GM12864 (cell line): ENCODE measurements around the gene P2RY1.
A peak's percentile ranks its signal among the peaks of the same experiment; 100 is the strongest.

ENCODE experiments used
- DNase-seq: peaks from one replicate; pipeline ENCODE4 v3.0.0-alpha.2; 2011; ENCODE audit warnings: low read depth
- H3K4me3 ChIP-seq: 2 replicates; pipeline ENCODE4 v1.5.1; 2011; ENCODE audit warnings: mild to moderate bottlenecking, low read depth, low read length, control low read depth
- TF ChIP-seq, protein P1 (sequence below): IDR thresholded peaks from 2 replicates; pipeline ENCODE4 v1.5.1; 2011; ENCODE audit warnings: low read depth, mild to moderate bottlenecking, moderate library complexity, low read length, control low read depth, inconsistent platforms; ENCODE audit errors: missing control alignments

P2RY1 gene, protein sequence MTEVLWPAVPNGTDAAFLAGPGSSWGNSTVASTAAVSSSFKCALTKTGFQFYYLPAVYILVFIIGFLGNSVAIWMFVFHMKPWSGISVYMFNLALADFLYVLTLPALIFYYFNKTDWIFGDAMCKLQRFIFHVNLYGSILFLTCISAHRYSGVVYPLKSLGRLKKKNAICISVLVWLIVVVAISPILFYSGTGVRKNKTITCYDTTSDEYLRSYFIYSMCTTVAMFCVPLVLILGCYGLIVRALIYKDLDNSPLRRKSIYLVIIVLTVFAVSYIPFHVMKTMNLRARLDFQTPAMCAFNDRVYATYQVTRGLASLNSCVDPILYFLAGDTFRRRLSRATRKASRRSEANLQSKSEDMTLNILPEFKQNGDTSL

DNA sequence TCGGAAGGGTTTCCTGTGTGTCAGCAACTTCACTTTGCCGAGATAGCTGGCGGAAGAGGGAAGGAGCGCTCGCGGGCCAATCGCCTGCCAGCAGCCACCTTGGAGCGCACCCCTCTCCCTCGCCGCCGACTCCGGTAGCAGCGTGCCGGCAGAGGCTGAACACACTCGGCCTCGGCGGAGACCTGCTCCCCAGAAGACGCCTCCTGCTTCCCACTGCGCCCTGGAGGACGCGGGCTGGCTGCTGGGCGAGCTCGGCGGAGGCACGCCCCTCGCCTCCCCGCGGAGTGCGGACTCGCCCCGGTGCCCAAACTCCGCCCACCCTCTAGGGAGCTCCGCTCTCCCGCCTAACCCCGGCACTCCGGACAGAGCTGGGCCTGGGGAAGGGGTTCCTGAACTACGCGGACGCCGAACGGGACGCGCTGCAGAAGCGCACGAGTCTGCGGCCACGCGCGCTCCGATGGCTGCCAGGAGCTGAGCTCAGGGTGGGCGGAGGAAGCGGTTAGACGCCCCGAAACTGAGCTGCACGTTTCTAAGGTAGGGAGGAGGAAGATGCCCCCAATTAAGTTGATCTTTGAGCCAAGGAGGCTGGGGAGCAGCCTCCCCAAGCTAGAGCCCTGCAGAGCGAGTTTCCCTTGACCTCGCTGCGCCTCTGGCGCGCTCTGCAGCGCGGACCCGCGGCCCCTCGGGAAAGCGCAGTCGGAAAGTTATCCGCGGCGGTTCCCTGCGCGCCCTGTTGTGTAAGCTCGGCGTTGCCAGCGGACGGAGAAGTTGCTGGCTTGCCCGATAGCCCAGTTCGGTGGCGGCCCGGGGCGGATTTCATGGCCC is at the start of gene P2RY1:
P2RY1 (plus strand) TSS at position 356 of the 825 bp plus-strand sequence. CDS start 652 bp downstream, outside the sequence.
- TF ChIP-seq, protein P1, sequence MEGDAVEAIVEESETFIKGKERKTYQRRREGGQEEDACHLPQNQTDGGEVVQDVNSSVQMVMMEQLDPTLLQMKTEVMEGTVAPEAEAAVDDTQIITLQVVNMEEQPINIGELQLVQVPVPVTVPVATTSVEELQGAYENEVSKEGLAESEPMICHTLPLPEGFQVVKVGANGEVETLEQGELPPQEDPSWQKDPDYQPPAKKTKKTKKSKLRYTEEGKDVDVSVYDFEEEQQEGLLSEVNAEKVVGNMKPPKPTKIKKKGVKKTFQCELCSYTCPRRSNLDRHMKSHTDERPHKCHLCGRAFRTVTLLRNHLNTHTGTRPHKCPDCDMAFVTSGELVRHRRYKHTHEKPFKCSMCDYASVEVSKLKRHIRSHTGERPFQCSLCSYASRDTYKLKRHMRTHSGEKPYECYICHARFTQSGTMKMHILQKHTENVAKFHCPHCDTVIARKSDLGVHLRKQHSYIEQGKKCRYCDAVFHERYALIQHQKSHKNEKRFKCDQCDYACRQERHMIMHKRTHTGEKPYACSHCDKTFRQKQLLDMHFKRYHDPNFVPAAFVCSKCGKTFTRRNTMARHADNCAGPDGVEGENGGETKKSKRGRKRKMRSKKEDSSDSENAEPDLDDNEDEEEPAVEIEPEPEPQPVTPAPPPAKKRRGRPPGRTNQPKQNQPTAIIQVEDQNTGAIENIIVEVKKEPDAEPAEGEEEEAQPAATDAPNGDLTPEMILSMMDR: peak; percentile 63
- peak; percentile 65 for DNase-seq
- peak within 1 kb of the TSS; percentile 96 for H3K4me3 ChIP-seq

DNA sequence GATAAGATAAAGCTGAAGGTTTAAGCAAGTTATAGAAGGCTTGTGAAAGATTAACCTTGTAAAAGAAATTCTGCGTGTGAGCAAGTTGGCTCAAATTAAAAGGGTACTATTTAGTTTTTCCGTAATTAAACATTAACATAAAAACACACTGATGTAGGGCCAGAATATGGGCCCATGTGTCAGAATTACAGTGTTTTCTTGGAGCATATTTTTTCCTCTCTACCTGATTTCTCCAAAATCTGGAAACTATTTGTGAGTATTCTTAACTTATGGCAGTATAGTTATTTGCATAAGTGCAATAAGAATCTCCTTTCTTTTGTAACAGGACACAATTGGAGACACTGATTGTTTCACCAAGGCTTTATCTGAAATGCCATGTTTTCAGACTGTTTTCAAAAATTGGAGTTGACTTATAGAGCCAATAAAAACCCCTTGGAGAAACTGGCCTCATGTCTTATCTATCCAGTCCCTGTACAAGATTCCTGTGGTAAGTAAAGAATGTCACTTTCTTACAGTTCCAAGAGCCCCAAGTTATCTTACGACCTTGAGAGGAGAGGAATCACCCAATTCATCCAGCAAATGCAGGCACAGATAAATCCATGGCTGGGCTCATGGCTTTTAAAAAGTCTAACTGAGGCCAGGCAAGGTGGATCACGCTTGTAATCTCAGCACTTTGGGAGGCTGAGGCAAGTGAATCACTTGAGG is 47.8 kb upstream of the P2RY1 start:
- DNase-seq: no peak
- no peak overlapping the region for H3K4me3 ChIP-seq
- TF ChIP-seq, protein P1: no peak

DNA sequence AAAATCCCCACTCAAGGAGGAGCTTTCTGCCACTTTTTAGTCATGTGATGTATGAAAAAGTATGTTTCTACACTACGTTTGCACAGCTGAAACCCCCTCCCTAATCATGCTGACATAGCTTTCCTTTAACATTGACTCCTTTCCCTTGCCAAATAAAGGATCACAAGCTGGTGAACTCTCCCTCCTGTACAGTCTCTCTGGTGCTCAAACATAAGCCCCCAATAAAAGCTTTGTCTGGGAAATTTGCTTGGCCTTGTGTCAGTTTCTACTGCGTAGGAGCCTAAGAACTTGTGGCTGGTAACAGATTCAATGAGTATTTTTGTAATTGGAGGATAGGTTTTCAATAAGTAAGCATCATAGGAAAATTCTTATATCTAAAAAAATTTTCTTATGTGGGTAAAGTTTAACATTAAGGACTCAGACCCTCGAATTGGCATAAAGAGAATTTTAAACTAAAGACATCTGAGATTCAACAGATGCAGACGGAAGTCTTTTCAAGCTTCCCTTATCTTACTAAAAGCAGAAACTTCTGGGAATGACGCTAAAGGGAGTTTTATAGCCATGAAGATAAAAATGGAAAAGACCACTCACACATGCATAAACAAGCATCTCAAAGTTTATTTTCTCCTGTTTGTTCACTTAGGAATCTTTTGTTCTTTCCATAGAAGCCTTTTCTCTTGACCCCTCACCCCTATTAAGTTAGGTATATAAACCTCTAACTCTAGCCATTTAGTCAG is 44.1 kb upstream of the P2RY1 start:
- TF ChIP-seq, protein P1: no peak
- no peak for DNase-seq
- no peak overlapping the region for H3K4me3 ChIP-seq

DNA sequence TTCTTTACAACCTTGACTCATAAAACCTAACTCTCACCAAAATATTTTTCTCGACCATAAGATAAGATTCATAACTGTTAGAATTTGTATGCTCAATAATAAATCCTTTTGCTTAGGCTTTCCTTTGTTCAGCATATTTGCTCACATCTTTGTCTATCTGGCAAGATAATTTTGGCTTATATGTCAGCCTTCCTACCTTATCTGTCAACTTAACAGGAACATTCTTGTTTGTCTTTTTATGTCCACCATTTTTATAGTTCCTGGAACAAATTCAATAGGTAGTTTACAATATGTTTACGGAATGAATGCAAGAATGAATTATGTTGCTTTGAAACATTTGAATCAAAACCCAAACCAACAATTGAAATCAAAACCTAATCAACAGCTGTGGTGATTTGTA is 41.0 kb upstream of the P2RY1 start:
- DNase-seq: no peak
- TF ChIP-seq, protein P1: no peak
- H3K4me3 ChIP-seq: no peak overlapping the region

DNA sequence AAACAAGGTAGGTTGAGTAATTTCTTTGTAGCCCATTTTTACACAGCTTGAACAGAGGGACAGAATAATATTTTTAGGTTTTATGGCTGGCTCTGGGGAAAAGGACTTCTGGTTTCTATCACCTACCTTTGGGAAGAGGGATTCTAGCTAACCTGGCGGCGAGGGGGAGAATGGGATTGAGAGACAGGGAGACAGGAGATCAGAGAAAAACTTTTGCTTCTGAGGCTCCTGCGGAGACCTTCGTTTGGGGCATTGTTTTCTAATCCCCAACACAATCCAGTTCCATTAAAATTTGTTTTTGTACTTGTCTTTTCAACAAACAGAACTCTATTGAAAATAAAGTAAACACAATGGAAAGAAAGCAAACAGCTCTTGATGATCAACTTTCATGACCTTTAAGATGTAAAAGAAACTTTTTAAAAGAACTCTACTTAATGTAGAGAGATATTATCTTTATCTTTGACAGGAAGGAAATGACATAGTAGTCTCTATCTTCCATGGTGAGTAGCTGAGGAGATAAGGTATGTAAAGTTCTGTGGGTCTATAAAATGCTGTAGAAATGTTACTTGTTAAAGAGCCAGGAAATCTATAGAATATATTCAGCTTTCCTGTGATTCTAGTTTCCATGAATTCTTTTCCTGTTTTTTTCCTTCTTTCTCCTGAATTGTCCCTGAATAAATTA is 37.0 kb upstream of the P2RY1 start:
- TF ChIP-seq, protein P1: no peak
- no peak overlapping the region for H3K4me3 ChIP-seq
- no peak for DNase-seq
